ENCODE measurements around the gene ELFN1. TPM values are rescaled to one million over a fixed set of nuclear protein-coding genes. Genes with fewer than 3 reads are reported as not detected.

Gene ELFN1
- polyA plus RNA-seq, 1 of the 3 experiments (the other 2 are of a cell fraction) = 0.05 TPM

GRCh38 chr7:1661461-1661860 is 8.6 kb upstream of the ELFN1 start (continued):
- TF ChIP-seq MXI1 (IDR thresholded peaks at IDR 0.05; ENCODE audit: low read depth, low read length) (no peak), YY1 (IDR thresholded peaks at IDR 0.05; ENCODE audit: low read depth) (no peak), EP300 (IDR thresholded peaks at IDR 0.05; ENCODE audit: borderline replicate concordance in 1 of 2, low read depth in 1 of 2, low read length in 1 of 2) (no peak)

GRCh38 chr7:1662101-1662500 is 8.0 kb upstream of the ELFN1 start:
- TF ChIP-seq YY1 (IDR thresholded peaks at IDR 0.05; ENCODE audit: low read depth) (no peak), FOSL2 (IDR thresholded peaks at IDR 0.05; ENCODE audit: borderline replicate concordance, low read depth) (no peak), GATA2 (CRISPR knock-in tag; IDR thresholded peaks at IDR 0.05) (no peak), TCF12 (IDR thresholded peaks at IDR 0.05) (no peak), RAD21 (IDR thresholded peaks at IDR 0.05; ENCODE audit: low read length) (no peak), RCOR1 (IDR thresholded peaks at IDR 0.05; ENCODE audit: low read length) (no peak), FOXJ3 (CRISPR knock-in tag; IDR thresholded peaks at IDR 0.05) (no peak), GABPA (IDR thresholded peaks at IDR 0.05; ENCODE audit: low read depth) (no peak), TAF1 (IDR thresholded peaks at IDR 0.05; ENCODE audit: borderline replicate concordance, low read depth, low read length) (no peak), ELF1 (IDR thresholded peaks at IDR 0.05) (no peak), MEF2A (IDR thresholded peaks at IDR 0.05; ENCODE audit: borderline replicate concordance, low read depth) (no peak), TEAD4 (IDR thresholded peaks at IDR 0.05; ENCODE audit: borderline replicate concordance, insufficient read depth) (no peak), SMC3 (IDR thresholded peaks at IDR 0.05; ENCODE audit: low read depth, low read length) (no peak), SIN3A (IDR thresholded peaks at IDR 0.05; ENCODE audit: borderline replicate concordance, low read depth, low read length) (no peak)
- TF ChIP-seq, protein P1, sequence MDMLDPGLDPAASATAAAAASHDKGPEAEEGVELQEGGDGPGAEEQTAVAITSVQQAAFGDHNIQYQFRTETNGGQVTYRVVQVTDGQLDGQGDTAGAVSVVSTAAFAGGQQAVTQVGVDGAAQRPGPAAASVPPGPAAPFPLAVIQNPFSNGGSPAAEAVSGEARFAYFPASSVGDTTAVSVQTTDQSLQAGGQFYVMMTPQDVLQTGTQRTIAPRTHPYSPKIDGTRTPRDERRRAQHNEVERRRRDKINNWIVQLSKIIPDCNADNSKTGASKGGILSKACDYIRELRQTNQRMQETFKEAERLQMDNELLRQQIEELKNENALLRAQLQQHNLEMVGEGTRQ (IDR thresholded peaks at IDR 0.05; ENCODE audit: borderline replicate concordance, low read depth, low read length) = no peak
- TF ChIP-seq, protein P2, sequence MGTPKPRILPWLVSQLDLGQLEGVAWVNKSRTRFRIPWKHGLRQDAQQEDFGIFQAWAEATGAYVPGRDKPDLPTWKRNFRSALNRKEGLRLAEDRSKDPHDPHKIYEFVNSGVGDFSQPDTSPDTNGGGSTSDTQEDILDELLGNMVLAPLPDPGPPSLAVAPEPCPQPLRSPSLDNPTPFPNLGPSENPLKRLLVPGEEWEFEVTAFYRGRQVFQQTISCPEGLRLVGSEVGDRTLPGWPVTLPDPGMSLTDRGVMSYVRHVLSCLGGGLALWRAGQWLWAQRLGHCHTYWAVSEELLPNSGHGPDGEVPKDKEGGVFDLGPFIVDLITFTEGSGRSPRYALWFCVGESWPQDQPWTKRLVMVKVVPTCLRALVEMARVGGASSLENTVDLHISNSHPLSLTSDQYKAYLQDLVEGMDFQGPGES (IDR thresholded peaks at IDR 0.05; ENCODE audit: low read depth, low read length) = no peak
- H3K4me3 ChIP-seq (ENCODE audit: low read depth in 2 of 2, low read length in 1 of 2) = no peak overlapping the region
- 0 out of 2 replicates have a peak, but pooled peaks cover 2% of the 10 kb centered on the region for H4K20me1 ChIP-seq (ENCODE audit: insufficient read depth)
- H3K9me3 ChIP-seq = no peaks in the 10 kb centered on the region
- 91% methylated on average over 3 of the region's 3 CpGs for WGBS (ENCODE audit: low lambda C conversion rate)
- no peaks in the 10 kb centered on the region for H3K9me2 ChIP-seq
- no peaks in the 10 kb centered on the region for H3F3A ChIP-seq (replicated peaks; ENCODE audit: insufficient read depth)
- H2AFZ ChIP-seq (ENCODE audit: low read depth) = no peak overlapping the region
- H3K27ac ChIP-seq (ENCODE audit: low read depth in 2 of 2, low read length in 1 of 2) = no peak overlapping the region; a peak in 1 of 4 replicates
- H3K4me1 ChIP-seq (ENCODE audit: control insufficient read depth in 1 of 2, insufficient read depth in 2 of 2, low read depth in 1 of 2, low read length in 1 of 2) = peaks cover 0 to 16% of the 10 kb centered on the region in 2 experiments; a peak in 1 of 4 replicates
- DNase-seq = peak; percentile 10
- H3K79me2 ChIP-seq (ENCODE audit: insufficient read depth) = no peaks in the 10 kb centered on the region
- CTCF ChIA-PET = interaction anchor here (0.8 to 3.4 kb wide), 11 partner anchors 11 to 437 kb away, joined by 3 to 28 read pairs (median 9); no protein-coding TSS in a partner anchor
- no peak overlapping the region for H3K9ac ChIP-seq
- POLR2A ChIA-PET = no interaction called here
- H3K36me3 ChIP-seq (replicated peaks in 1 of 2; ENCODE audit: control insufficient read depth in 1 of 2, insufficient read depth in 2 of 2, low read length in 1 of 2) = no peaks in the 10 kb centered on the region
- H3K4me2 ChIP-seq = no peak overlapping the region
- peaks cover 55% of the 10 kb centered on the region for H3K27me3 ChIP-seq (ENCODE audit: insufficient read depth)
